Rectal smooth muscle tissue (tissue), 1 donor: Measurements from ENCODE around the gene PLPPR3.
"Not testable (repeated sequence)": the region's sequence is repeated elsewhere in the genome, so short reads cannot be mapped to it uniquely, and the experiment has no call there.

Experiments
- H3K27ac ChIP-seq: one replicate; pipeline ENCODE4 v1.7.0; 2013; ENCODE audit warnings: low read depth, low read length, inconsistent platforms
- H3K27me3 ChIP-seq: one replicate; pipeline ENCODE4 v1.7.0; 2013; ENCODE audit warnings: low read length; ENCODE audit not compliant: control insufficient read depth, insufficient read depth
- H3K36me3 ChIP-seq: one replicate; pipeline ENCODE4 v1.7.0; 2013; ENCODE audit warnings: low read length; ENCODE audit not compliant: control insufficient read depth, insufficient read depth
- H3K4me1 ChIP-seq: one replicate; pipeline ENCODE4 v1.7.0; 2013; ENCODE audit warnings: low read length; ENCODE audit not compliant: control insufficient read depth, insufficient read depth
- H3K4me3 ChIP-seq: one replicate; pipeline ENCODE4 v1.7.0; 2013; ENCODE audit warnings: low read length
- H3K9ac ChIP-seq: one replicate; pipeline ENCODE4 v1.7.0; 2013; ENCODE audit warnings: low read length

The PLPPR3 gene

GRCh38 chr19:850221-850978 is 28.6 kb upstream of the PLPPR3 start:
- Histone ChIP-seq H3K9ac (no peak overlapping the region), H3K4me1 (peaks cover 8% of the 10 kb centered on the region), H3K4me3 (peak overlapping the region; percentile 19), H3K27ac (peak overlapping the region; percentile 80), H3K36me3 (no peaks in the 10 kb centered on the region), H3K27me3 (peaks cover 6% of the 10 kb centered on the region)

- H3K4me1 ChIP-seq, H3K36me3 ChIP-seq, H3K9ac ChIP-seq, H3K4me3 ChIP-seq, H3K27ac ChIP-seq: not testable (repeated sequence)
- H3K27me3 ChIP-seq, result peaks cover 13% of the 10 kb centered on the region
Measured at GRCh38 chr19:849195-849594, 27.4 kb upstream of the PLPPR3 start.

GRCh38 chr19:848386-848921 is 26.7 kb upstream of the PLPPR3 start:
- Histone ChIP-seq H3K9ac (no peak overlapping the region), H3K4me3 (no peak overlapping the region), H3K27me3 (peaks cover 13% of the 10 kb centered on the region), H3K27ac (peak overlapping the region; percentile 45), H3K36me3 (no peaks in the 10 kb centered on the region), H3K4me1 (peaks cover 8% of the 10 kb centered on the region)

- H3K36me3 ChIP-seq, result no peaks in the 10 kb centered on the region
- H3K27me3 ChIP-seq, result peaks cover 19% of the 10 kb centered on the region
- H3K4me1 ChIP-seq, result peaks cover 3% of the 10 kb centered on the region
- no peak overlapping the region for H3K27ac ChIP-seq
- no peak overlapping the region for H3K4me3 ChIP-seq
- H3K9ac ChIP-seq, result no peak overlapping the region
Measured at GRCh38 chr19:845707-846521, 24.2 kb upstream of the PLPPR3 start.

- no peaks in the 10 kb centered on the region for H3K36me3 ChIP-seq
- no peak overlapping the region for H3K27ac ChIP-seq
- H3K4me1 ChIP-seq, result no peaks in the 10 kb centered on the region
- peaks cover 23% of the 10 kb centered on the region for H3K27me3 ChIP-seq
- H3K4me3 ChIP-seq, result no peak overlapping the region
- H3K9ac ChIP-seq, result no peak overlapping the region
Measured at GRCh38 chr19:844546-844971, 22.8 kb upstream of the PLPPR3 start.

- Histone ChIP-seq H3K4me3 (peak overlapping the region; percentile 41), H3K4me1 (no peaks in the 10 kb centered on the region), H3K27ac (no peak overlapping the region), H3K36me3 (no peaks in the 10 kb centered on the region), H3K27me3 (peaks cover 23% of the 10 kb centered on the region), H3K9ac (no peak overlapping the region)
Measured at GRCh38 chr19:843836-844545, 22.2 kb upstream of the PLPPR3 start.

- Histone ChIP-seq H3K4me1 (no peaks in the 10 kb centered on the region), H3K36me3 (no peaks in the 10 kb centered on the region), H3K27me3 (peaks cover 23% of the 10 kb centered on the region), H3K9ac (no peak overlapping the region), H3K4me3 (peak overlapping the region; percentile 41), H3K27ac (no peak overlapping the region)
Measured at GRCh38 chr19:843180-843835, 21.6 kb upstream of the PLPPR3 start.

- not testable (repeated sequence) for H3K9ac ChIP-seq, H3K4me1 ChIP-seq, H3K27ac ChIP-seq, H3K4me3 ChIP-seq, H3K36me3 ChIP-seq
- peaks cover 23% of the 10 kb centered on the region for H3K27me3 ChIP-seq
Measured at GRCh38 chr19:842802-843179, 21.0 kb upstream of the PLPPR3 start.

GRCh38 chr19:840519-841206 is 18.9 kb upstream of the PLPPR3 start, which contains the start of gene PRTN3:
Gene PRTN3 (plus strand): TSS chr19:840999. CDS start chr19:841009, 10 bp downstream.
- H3K4me3 ChIP-seq, result no peak within 1 kb of the TSS
- H3K27me3 ChIP-seq, result peaks cover 30% of the 10 kb centered on the region
- no peak within 1 kb of the TSS for H3K27ac ChIP-seq
- H3K9ac ChIP-seq, result no peak within 1 kb of the TSS
- no peaks in the 10 kb centered on the region for H3K36me3 ChIP-seq
- H3K4me1 ChIP-seq, result no peaks in the 10 kb centered on the region

GRCh38 chr19:835210-835810 is 13.6 kb upstream of the PLPPR3 start:
- Histone ChIP-seq H3K4me3 (no peak overlapping the region), H3K4me1 (no peaks in the 10 kb centered on the region), H3K27me3 (peaks cover 18% of the 10 kb centered on the region), H3K27ac (no peak overlapping the region), H3K9ac (no peak overlapping the region), H3K36me3 (no peaks in the 10 kb centered on the region)

GRCh38 chr19:834216-834615 is 12.5 kb upstream of the PLPPR3 start:
- no peaks in the 10 kb centered on the region for H3K4me1 ChIP-seq
- no peak overlapping the region for H3K4me3 ChIP-seq
- H3K27ac ChIP-seq, result no peak overlapping the region
- H3K9ac ChIP-seq, result no peak overlapping the region
- no peaks in the 10 kb centered on the region for H3K36me3 ChIP-seq
- H3K27me3 ChIP-seq, result peaks cover 21% of the 10 kb centered on the region
